Keratinocyte (primary cell): ENCODE measurements around the gene STARD10.
A peak's percentile ranks its signal among the peaks of the same experiment; 100 is the strongest.

Experiments used
- CTCF ChIP-seq, 3 experiments: IDR thresholded peaks in 1 of 3; conservative IDR thresholded peaks in 1 of 3; optimal IDR thresholded peaks in 1 of 3; 2 replicates in 2 of 3; 3 replicates in 1 of 3; pipeline versions ENCODE3 to v1.5.1; 2011; ENCODE audit warnings: low read length in 3 of 3, mild to moderate bottlenecking in 3 of 3, moderate library complexity in 2 of 3, control low read depth in 1 of 3, inconsistent platforms in 1 of 3; ENCODE audit not compliant: insufficient read depth in 2 of 3; ENCODE audit errors: extremely low read depth in 1 of 3
- EZH2 ChIP-seq: IDR thresholded peaks from one replicate; pipeline ENCODE4 v1.6.1; 2012; ENCODE audit warnings: inconsistent platforms, mild to moderate bottlenecking, low read length, moderate library complexity

GRCh38 chr11:72764503-72764902 lies 29.3 kb downstream of the STARD10 start:
- peak in 1 of 3 experiments; percentile 3 for TF ChIP-seq CTCF (optimal IDR thresholded peaks at IDR 0.05 in 1 of 3, IDR thresholded peaks at IDR 0.05 in 1 of 3, conservative IDR thresholded peaks at IDR 0.05 in 1 of 3; ENCODE audit: extremely low read depth in 1 of 3, insufficient read depth in 2 of 3, low read length in 3 of 3)
- TF ChIP-seq EZH2: no peak
